ENCODE measurements around the gene MAN2A2. TPM values are rescaled to one million over a fixed set of nuclear protein-coding genes. Genes with fewer than 3 reads are reported as not detected.
A peak's percentile ranks its signal among the peaks of the same experiment; 100 is the strongest.

The MAN2A2 gene
- polyA plus RNA-seq, 1 experiment: 14.3 TPM

DNA sequence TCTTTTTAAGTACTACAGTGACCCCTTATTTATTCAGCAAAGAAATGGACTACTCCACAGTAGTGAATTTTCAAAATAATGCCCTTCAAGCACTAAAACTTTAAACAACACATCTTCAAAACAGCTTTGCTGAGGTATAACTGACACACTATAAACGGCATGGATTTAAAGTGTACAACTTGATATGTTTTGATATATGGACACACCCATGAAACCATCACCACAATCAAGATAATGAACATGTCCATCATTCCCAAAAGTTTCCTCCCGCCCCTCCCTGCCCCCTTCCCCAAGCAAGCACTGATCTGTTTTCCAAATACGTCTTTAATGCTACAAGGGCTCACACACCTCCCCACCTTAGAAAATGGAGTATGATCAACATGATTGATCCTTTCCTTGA, 36.3 kb upstream of the MAN2A2 start:
- TF ChIP-seq CTCF (IDR thresholded peaks at IDR 0.05; ENCODE audit: low read depth, low read length): no peak
- H3K27ac ChIP-seq (ENCODE audit: low read depth, low read length): no peak overlapping the region
- ChIA-PET CTCF (interaction anchor here (1.0 kb wide), 1 partner anchor 547 kb away, joined by 3 read pairs; no protein-coding TSS in a partner anchor), POLR2A (no interaction called here)
- H3K9me3 ChIP-seq (ENCODE audit: control insufficient read depth, insufficient read depth, low read length): no peaks in the 10 kb centered on the region
- no peaks in the 10 kb centered on the region for H3K27me3 ChIP-seq (ENCODE audit: control insufficient read depth, insufficient read depth, low read length)
- no peak overlapping the region for H3K4me3 ChIP-seq (ENCODE audit: low read depth, low read length)
- no peak for DNase-seq (ENCODE audit: low read depth, low spot score)

DNA sequence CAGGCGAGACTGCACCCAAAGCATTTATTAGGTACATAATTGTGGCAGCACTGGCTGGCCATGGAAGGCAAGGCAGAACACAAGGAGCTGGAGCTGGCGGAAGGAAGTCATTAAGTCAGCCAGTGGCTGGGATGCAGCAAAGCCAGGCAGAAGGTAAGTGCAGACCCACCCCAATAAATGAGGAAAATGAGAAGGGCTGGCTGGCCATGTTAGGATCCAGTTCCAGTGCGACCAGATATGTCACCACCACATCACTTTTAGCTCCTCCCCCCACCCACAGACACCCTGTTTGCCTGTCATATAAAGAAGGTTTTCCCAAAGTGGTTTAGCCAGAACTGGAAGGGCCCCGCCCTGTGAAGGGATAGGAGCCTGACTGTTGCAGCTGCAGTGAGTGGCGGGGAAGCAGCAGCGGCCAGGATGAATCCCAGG, 34.8 kb upstream of the MAN2A2 start, which contains the start of gene FURIN:
Gene FURIN, plus strand, starts transcription at position 328 of the 429 bp plus-strand sequence. CDS start 7,153 bp downstream, outside the sequence.
- no peaks in the 10 kb centered on the region for H3K27me3 ChIP-seq (ENCODE audit: control insufficient read depth, insufficient read depth, low read length)
- CTCF ChIA-PET: interaction anchor here (1.3 kb wide), 2 partner anchors 18 to 220 kb away, joined by 3 to 7 read pairs; no protein-coding TSS in a partner anchor
- peak within 1 kb of the TSS; percentile 68 for H3K27ac ChIP-seq (ENCODE audit: low read depth, low read length)
- TF ChIP-seq CTCF (IDR thresholded peaks at IDR 0.05; ENCODE audit: low read depth, low read length): no peak
- no peak within 1 kb of the TSS for H3K4me3 ChIP-seq (ENCODE audit: low read depth, low read length)
- POLR2A ChIA-PET: no interaction called here
- no peak for DNase-seq (ENCODE audit: low read depth, low spot score)
- H3K9me3 ChIP-seq (ENCODE audit: control insufficient read depth, insufficient read depth, low read length): no peaks in the 10 kb centered on the region

- ChIA-PET POLR2A (no interaction called here), CTCF (interaction anchor here (0.6 kb wide), 1 partner anchor 10 kb away, joined by 4 read pairs; no protein-coding TSS in a partner anchor)
- no peak for TF ChIP-seq CTCF (IDR thresholded peaks at IDR 0.05; ENCODE audit: low read depth, low read length)
- H3K4me3 ChIP-seq (ENCODE audit: low read depth, low read length): no peak overlapping the region
- DNase-seq (ENCODE audit: low read depth, low spot score): no peak
- H3K27me3 ChIP-seq (ENCODE audit: control insufficient read depth, insufficient read depth, low read length): no peaks in the 10 kb centered on the region
- peak overlapping the region; percentile 68 for H3K27ac ChIP-seq (ENCODE audit: low read depth, low read length)
- no peaks in the 10 kb centered on the region; the same call in 1 of the 2 replicates for H3K9me3 ChIP-seq (ENCODE audit: control insufficient read depth, insufficient read depth, low read length)
Measured at GRCh38 chr15:90869140-90869541, 34.0 kb upstream of the MAN2A2 start.

DNA sequence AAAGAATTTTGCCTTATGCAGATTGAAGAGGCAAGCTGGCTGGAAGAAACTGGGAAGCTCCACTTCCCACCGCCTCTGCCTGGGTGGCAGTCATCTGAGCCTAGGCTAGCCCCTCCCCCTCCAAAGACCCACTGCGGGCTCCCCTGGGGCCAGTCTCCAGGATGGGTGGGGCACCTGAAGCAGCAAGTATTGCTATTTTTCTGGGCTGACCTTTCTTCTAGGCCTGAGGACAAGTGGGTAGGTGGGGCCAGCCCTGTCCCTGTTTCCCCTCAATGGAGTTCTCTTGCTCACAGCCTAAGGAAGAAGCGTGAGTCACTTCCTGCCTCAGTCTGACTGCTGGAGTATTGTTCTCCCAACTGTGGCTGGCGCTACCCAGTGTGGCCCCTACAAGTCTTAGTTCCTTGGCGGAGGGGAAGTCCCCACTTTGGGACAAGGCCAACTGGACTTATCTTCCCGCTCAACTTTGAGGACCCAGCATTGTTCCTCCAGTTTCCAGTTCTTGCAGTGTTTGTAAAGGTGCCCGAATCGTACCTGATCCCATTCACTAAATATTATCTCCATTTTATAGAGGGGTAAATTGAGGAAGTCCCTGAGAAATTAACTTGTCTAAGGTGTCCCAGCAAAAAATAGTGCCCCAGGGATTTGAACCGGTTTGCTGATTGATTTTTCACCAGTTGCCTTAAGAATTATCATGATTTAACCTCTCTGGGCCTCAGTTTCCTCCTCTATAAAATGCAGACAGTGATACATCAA, 33.3 kb upstream of the MAN2A2 start:
- Histone ChIP-seq H3K4me3 (ENCODE audit: low read depth, low read length) (no peak overlapping the region), H3K9me3 (ENCODE audit: control insufficient read depth, insufficient read depth, low read length) (no peaks in the 10 kb centered on the region; the same call in 1 of the 2 replicates), H3K27ac (ENCODE audit: low read depth, low read length) (peak overlapping the region; percentile 68), H3K27me3 (ENCODE audit: control insufficient read depth, insufficient read depth, low read length) (no peaks in the 10 kb centered on the region)
- no peak for TF ChIP-seq CTCF (IDR thresholded peaks at IDR 0.05; ENCODE audit: low read depth, low read length)
- ChIA-PET CTCF (interaction anchor here (0.6 to 1.2 kb wide), 3 partner anchors 11 to 222 kb away, joined by 3 to 4 read pairs (median 4); no protein-coding TSS in a partner anchor), POLR2A (interaction anchor here (0.6 to 1.1 kb wide), 2 partner anchors 33 to 74 kb away, joined by 3 to 7 read pairs; no protein-coding TSS in a partner anchor)
- no peak for DNase-seq (ENCODE audit: low read depth, low spot score)
